ENCODE data around the gene PRPF4.

GRCh38 chr9:113228130-113228665 is 47.3 kb upstream of the PRPF4 start:
- TF ChIP-seq CTCF (IDR thresholded peaks at IDR 0.05) (no peak), EP300 (IDR thresholded peaks at IDR 0.05) (no peak)

All from upper lobe of left lung (tissue), 4 donors.